ENCODE measurements around the gene LRIG1. TPM values are rescaled to one million over a fixed set of nuclear protein-coding genes. Genes with fewer than 3 reads are reported as not detected.

Gene LRIG1
- total and polyA plus RNA-seq, 9 of the 15 experiments (the other 6 are each of a cell fraction or from before 2014, with no cell fraction given) = 0.05 to 0.38 (median 0.13) TPM; not detected in 3

GRCh38 chr3:66383023-66383422, 117.8 kb downstream of the LRIG1 start:
- in situ Hi-C loops (cut with MboI) = no loop called here
- WGBS (ENCODE audit: insufficient coverage, low coverage, missing lambda C conversion rate) = 86% methylated on average over 11 of the region's 18 CpGs
- Histone ChIP-seq H3K27ac (ENCODE audit: extremely low read depth, low read depth, low read length) (no peak overlapping the region), H3K36me3 (ENCODE audit: control insufficient read depth, insufficient read depth, low read length) (peaks cover 6% of the 10 kb centered on the region; the same call in 1 of the 3 replicates), H3K4me1 (replicated peaks in 1 of 2; ENCODE audit: control insufficient read depth in 2 of 2, insufficient read depth in 2 of 2, low read length in 2 of 2) (no peaks in the 10 kb centered on the region), H3K9me1 (ENCODE audit: control insufficient read depth, insufficient read depth, low read length) (no peaks in the 10 kb centered on the region), H2AFZ (ENCODE audit: low read depth, low read length) (no peak overlapping the region), H3K9ac (ENCODE audit: insufficient read depth in 1 of 2, low read depth in 2 of 2, low read length in 2 of 2) (no peak overlapping the region), H3K9me3 (replicated peaks; ENCODE audit: control insufficient read depth, insufficient read depth, low read depth, low read length) (no peaks in the 10 kb centered on the region), H3K4me3 (no peak overlapping the region), H3K79me2 (ENCODE audit: control insufficient read depth, insufficient read depth, low read length) (no peaks in the 10 kb centered on the region), H3K4me2 (ENCODE audit: insufficient read depth, low read length) (no peak overlapping the region), H4K20me1 (replicated peaks; ENCODE audit: control insufficient read depth, insufficient read depth, low read length) (no peaks in the 10 kb centered on the region), H3K27me3 (ENCODE audit: control insufficient read depth in 2 of 2, insufficient read depth in 2 of 2, low read length in 2 of 2) (no peaks in the 10 kb centered on the region)
- intact Hi-C loops (cut with micrococcal nuclease) = no loop called here
- no TSS peak for BruUV-seq (replicated peaks)
- no peak for TF ChIP-seq MEIS2 (IDR thresholded peaks at IDR 0.05; ENCODE audit: partially characterized antibody)
- TF ChIP-seq SNRNP70 (optimal IDR thresholded peaks at IDR 0.05; ENCODE audit: low read depth, low read length) = no peak
- no peak for TF ChIP-seq LARP7 (IDR thresholded peaks at IDR 0.05)
- no peak for TF ChIP-seq SRSF1 (IDR thresholded peaks at IDR 0.05; ENCODE audit: low read depth, low read length)
- TF ChIP-seq HCFC1 (IDR thresholded peaks at IDR 0.05; ENCODE audit: low read depth, low read length) = no peak
- TF ChIP-seq MIER1 (IDR thresholded peaks at IDR 0.05; ENCODE audit: low read depth) = no peak
- TF ChIP-seq ZNF696 (CRISPR knock-in tag; conservative IDR thresholded peaks at IDR 0.05) = no peak
- no peak for TF ChIP-seq ZNF695 (CRISPR knock-in tag; IDR thresholded peaks at IDR 0.05)
- no peak for TF ChIP-seq MCM2 (IDR thresholded peaks at IDR 0.05; ENCODE audit: low read depth)
- TF ChIP-seq ZNF699 (CRISPR knock-in tag; IDR thresholded peaks at IDR 0.05; ENCODE audit: insufficient replicate concordance) = no peak
- TF ChIP-seq TRIM28 (IDR thresholded peaks at IDR 0.05) = no peak
- TF ChIP-seq ETS1 (conservative IDR thresholded peaks at IDR 0.05; ENCODE audit: control insufficient read depth, low read depth, low read length) = no peak
- TF ChIP-seq HSF4 (CRISPR knock-in tag; IDR thresholded peaks at IDR 0.05; ENCODE audit: borderline replicate concordance) = no peak
- no peak for TF ChIP-seq ZNF764 (CRISPR knock-in tag; IDR thresholded peaks at IDR 0.05; ENCODE audit: low read depth)
- TF ChIP-seq CREB3L1 (IDR thresholded peaks at IDR 0.05; ENCODE audit: borderline replicate concordance, low read depth) = no peak
- ATAC-seq = no peak
- CTCF ChIA-PET (ENCODE audit: low intra/inter-chr PET ratio) = no interaction called here
- no peak for FAIRE-seq
- DNase-seq (ENCODE audit: extremely low read depth in 1 of 4, low spot score in 3 of 4) = no peak
- POLR2A ChIA-PET = no interaction called here
